ENCODE measurements around the gene ERBB3. TPM values are rescaled to one million over a fixed set of nuclear protein-coding genes. Genes with fewer than 3 reads are reported as not detected.

ERBB3 gene
- total and polyA plus RNA-seq, 2 of the 8 experiments (the other 6 are each of a cell fraction or from before 2014, with no cell fraction given): 33.9 to 52.4 TPM

GRCh38 chr12:56071648-56072047 lies 8.3 kb upstream of the ERBB3 start (continued):
- TF ChIP-seq, protein P1, sequence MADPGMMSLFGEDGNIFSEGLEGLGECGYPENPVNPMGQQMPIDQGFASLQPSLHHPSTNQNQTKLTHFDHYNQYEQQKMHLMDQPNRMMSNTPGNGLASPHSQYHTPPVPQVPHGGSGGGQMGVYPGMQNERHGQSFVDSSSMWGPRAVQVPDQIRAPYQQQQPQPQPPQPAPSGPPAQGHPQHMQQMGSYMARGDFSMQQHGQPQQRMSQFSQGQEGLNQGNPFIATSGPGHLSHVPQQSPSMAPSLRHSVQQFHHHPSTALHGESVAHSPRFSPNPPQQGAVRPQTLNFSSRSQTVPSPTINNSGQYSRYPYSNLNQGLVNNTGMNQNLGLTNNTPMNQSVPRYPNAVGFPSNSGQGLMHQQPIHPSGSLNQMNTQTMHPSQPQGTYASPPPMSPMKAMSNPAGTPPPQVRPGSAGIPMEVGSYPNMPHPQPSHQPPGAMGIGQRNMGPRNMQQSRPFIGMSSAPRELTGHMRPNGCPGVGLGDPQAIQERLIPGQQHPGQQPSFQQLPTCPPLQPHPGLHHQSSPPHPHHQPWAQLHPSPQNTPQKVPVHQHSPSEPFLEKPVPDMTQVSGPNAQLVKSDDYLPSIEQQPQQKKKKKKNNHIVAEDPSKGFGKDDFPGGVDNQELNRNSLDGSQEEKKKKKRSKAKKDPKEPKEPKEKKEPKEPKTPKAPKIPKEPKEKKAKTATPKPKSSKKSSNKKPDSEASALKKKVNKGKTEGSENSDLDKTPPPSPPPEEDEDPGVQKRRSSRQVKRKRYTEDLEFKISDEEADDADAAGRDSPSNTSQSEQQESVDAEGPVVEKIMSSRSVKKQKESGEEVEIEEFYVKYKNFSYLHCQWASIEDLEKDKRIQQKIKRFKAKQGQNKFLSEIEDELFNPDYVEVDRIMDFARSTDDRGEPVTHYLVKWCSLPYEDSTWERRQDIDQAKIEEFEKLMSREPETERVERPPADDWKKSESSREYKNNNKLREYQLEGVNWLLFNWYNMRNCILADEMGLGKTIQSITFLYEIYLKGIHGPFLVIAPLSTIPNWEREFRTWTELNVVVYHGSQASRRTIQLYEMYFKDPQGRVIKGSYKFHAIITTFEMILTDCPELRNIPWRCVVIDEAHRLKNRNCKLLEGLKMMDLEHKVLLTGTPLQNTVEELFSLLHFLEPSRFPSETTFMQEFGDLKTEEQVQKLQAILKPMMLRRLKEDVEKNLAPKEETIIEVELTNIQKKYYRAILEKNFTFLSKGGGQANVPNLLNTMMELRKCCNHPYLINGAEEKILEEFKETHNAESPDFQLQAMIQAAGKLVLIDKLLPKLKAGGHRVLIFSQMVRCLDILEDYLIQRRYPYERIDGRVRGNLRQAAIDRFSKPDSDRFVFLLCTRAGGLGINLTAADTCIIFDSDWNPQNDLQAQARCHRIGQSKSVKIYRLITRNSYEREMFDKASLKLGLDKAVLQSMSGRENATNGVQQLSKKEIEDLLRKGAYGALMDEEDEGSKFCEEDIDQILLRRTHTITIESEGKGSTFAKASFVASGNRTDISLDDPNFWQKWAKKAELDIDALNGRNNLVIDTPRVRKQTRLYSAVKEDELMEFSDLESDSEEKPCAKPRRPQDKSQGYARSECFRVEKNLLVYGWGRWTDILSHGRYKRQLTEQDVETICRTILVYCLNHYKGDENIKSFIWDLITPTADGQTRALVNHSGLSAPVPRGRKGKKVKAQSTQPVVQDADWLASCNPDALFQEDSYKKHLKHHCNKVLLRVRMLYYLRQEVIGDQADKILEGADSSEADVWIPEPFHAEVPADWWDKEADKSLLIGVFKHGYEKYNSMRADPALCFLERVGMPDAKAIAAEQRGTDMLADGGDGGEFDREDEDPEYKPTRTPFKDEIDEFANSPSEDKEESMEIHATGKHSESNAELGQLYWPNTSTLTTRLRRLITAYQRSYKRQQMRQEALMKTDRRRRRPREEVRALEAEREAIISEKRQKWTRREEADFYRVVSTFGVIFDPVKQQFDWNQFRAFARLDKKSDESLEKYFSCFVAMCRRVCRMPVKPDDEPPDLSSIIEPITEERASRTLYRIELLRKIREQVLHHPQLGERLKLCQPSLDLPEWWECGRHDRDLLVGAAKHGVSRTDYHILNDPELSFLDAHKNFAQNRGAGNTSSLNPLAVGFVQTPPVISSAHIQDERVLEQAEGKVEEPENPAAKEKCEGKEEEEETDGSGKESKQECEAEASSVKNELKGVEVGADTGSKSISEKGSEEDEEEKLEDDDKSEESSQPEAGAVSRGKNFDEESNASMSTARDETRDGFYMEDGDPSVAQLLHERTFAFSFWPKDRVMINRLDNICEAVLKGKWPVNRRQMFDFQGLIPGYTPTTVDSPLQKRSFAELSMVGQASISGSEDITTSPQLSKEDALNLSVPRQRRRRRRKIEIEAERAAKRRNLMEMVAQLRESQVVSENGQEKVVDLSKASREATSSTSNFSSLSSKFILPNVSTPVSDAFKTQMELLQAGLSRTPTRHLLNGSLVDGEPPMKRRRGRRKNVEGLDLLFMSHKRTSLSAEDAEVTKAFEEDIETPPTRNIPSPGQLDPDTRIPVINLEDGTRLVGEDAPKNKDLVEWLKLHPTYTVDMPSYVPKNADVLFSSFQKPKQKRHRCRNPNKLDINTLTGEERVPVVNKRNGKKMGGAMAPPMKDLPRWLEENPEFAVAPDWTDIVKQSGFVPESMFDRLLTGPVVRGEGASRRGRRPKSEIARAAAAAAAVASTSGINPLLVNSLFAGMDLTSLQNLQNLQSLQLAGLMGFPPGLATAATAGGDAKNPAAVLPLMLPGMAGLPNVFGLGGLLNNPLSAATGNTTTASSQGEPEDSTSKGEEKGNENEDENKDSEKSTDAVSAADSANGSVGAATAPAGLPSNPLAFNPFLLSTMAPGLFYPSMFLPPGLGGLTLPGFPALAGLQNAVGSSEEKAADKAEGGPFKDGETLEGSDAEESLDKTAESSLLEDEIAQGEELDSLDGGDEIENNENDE (IDR thresholded peaks at IDR 0.05; ENCODE audit: insufficient replicate concordance, low read length): no peak
- TF ChIP-seq CREB1 (IDR thresholded peaks at IDR 0.05) (no peak), CBX5 (IDR thresholded peaks at IDR 0.05; ENCODE audit: low read depth, low read length) (no peak)

Measured in H1 (cell line).